H1 (cell line): ENCODE data around the gene CAMK2N2. TPM values are rescaled to one million over a fixed set of nuclear protein-coding genes. Genes with fewer than 3 reads are reported as not detected.

Source experiments
- CTCF ChIA-PET: fragments of 300-600 bp; sonication (Branson Sonifier 250); formaldehyde crosslinking; loops from one replicate; lab custom pipeline; 2021; ENCODE audit not compliant: partially characterized antibody; lab: Charles Lee
- POLR2A ChIA-PET: fragments of 300-600 bp; sonication (Branson Sonifier 250); formaldehyde crosslinking; loops from one replicate; lab custom pipeline; 2021; ENCODE audit warnings: inconsistent platforms; ENCODE audit not compliant: partially characterized antibody; lab: Charles Lee
- DNase-seq, 2 experiments: peaks; one replicate each; pipeline versions ENCODE4 v3.0.0 to v3.0.0-alpha.2; 2010 to 2022; ENCODE audit warnings: low spot score in 2 of 2, low read depth in 1 of 2, mixed read lengths in 1 of 2
- FAIRE-seq: peaks from 2 replicates; lab custom pipeline; 2011; peaks lifted over from hg19 to GRCh38; lab: Jason Lieb, UNC
- H2AFZ ChIP-seq: 2 replicates; pipeline ENCODE4 v1.8.1; 2012; ENCODE audit warnings: low read length, inconsistent platforms
- H2AK5ac ChIP-seq: 2 replicates; pipeline ENCODE4 v1.6.1; 2013; ENCODE audit warnings: low read depth, low read length
- H2BK120ac ChIP-seq: replicated peaks from 2 replicates; pipeline ENCODE3; 2013; ENCODE audit warnings: low read depth, low read length, inconsistent platforms
- H2BK12ac ChIP-seq: 2 replicates; pipeline ENCODE4 v1.6.1; 2013; ENCODE audit warnings: low read depth, low read length
- H2BK15ac ChIP-seq: 2 replicates; pipeline ENCODE4 v1.6.1; 2013; ENCODE audit warnings: low read length
- H2BK20ac ChIP-seq: 2 replicates; pipeline ENCODE4 v1.6.1; 2013; ENCODE audit warnings: low read length
- H2BK5ac ChIP-seq: 2 replicates; pipeline ENCODE4 v1.6.1; 2013; ENCODE audit warnings: low read depth, low read length
- H3K14ac ChIP-seq: 2 replicates; pipeline ENCODE4 v1.6.1; 2013; ENCODE audit warnings: inconsistent platforms; ENCODE audit not compliant: insufficient read length
- H3K18ac ChIP-seq: 2 replicates; pipeline ENCODE4 v1.6.1; 2013; ENCODE audit warnings: low read length; ENCODE audit errors: extremely low read depth
- H3K23ac ChIP-seq: 2 replicates; pipeline ENCODE4 v1.6.1; 2013; ENCODE audit warnings: inconsistent platforms; ENCODE audit not compliant: insufficient read length
- H3K23me2 ChIP-seq: 2 replicates; pipeline ENCODE4 v1.6.1; 2013; ENCODE audit warnings: low read depth, low read length
- H3K27ac ChIP-seq: 2 replicates; pipeline ENCODE4 v1.6.1; 2011; ENCODE audit warnings: low read depth, low read length, inconsistent platforms
- H3K27me3 ChIP-seq, 4 experiments: replicated peaks in 1 of 4; 1 replicate in 1 of 4; 2 replicates in 3 of 4; pipeline versions ENCODE4 v1.6.1 to v1.8.1; 2011 to 2013; ENCODE audit warnings: low read length in 3 of 4, mild to moderate bottlenecking in 3 of 4, inconsistent platforms in 2 of 4, mixed read lengths in 2 of 4, moderate library complexity in 1 of 4; ENCODE audit not compliant: control insufficient read depth in 3 of 4, insufficient read depth in 3 of 4; ENCODE audit errors: extremely low read depth in 1 of 4
- H3K36me3 ChIP-seq, 4 experiments: 2 replicates each; pipeline versions ENCODE4 v1.6.1 to v1.8.1; 2011 to 2013; ENCODE audit warnings: mild to moderate bottlenecking in 4 of 4, low read length in 3 of 4, moderate library complexity in 2 of 4, control low read depth in 1 of 4, inconsistent platforms in 1 of 4; ENCODE audit not compliant: insufficient read depth in 4 of 4, control insufficient read depth in 2 of 4
- H3K4ac ChIP-seq: replicated peaks from 2 replicates; pipeline ENCODE3; 2013; ENCODE audit warnings: low read length, low read depth, mixed read lengths, inconsistent platforms; ENCODE audit not compliant: insufficient read length
- H3K4me1 ChIP-seq, 4 experiments: replicated peaks in 1 of 4; 1 replicate in 1 of 4; 2 replicates in 3 of 4; pipeline versions ENCODE4 v1.6.1 to v1.8.1; 2011 to 2013; ENCODE audit warnings: low read length in 3 of 4, inconsistent platforms in 2 of 4, mixed read lengths in 1 of 4; ENCODE audit not compliant: insufficient read depth in 4 of 4, control insufficient read depth in 3 of 4
- H3K4me2 ChIP-seq, 2 experiments: 2 replicates each; pipeline versions ENCODE4 v1.6.1 to v1.8.1; 2011 to 2013; ENCODE audit warnings: low read depth in 2 of 2, low read length in 2 of 2, control low read depth in 1 of 2, inconsistent platforms in 1 of 2, mild to moderate bottlenecking in 1 of 2; ENCODE audit not compliant: insufficient read depth in 1 of 2
- H3K4me3 ChIP-seq, 4 experiments: fragments of 200-600, 300-600 bp in 1 of 4; sonication (generic), shearing (Covaris generic), sonication (Bioruptor Twin) in 1 of 4; 2 replicates each; pipeline versions ENCODE4 v1.5.1 to v1.8.1; 2011 to 2016; ENCODE audit warnings: low read length in 4 of 4, low read depth in 3 of 4, control low read depth in 2 of 4, inconsistent platforms in 2 of 4, mild to moderate bottlenecking in 2 of 4, mixed read lengths in 1 of 4, moderate library complexity in 1 of 4; ENCODE audit not compliant: insufficient read depth in 2 of 4; ENCODE audit errors: extremely low read depth in 1 of 4
- H3K56ac ChIP-seq: replicated peaks from 2 replicates; pipeline ENCODE3; 2013; ENCODE audit warnings: low read depth, mild to moderate bottlenecking, mixed read lengths, low read length, inconsistent platforms; ENCODE audit not compliant: insufficient read length
- H3K79me1 ChIP-seq: 2 replicates; pipeline ENCODE4 v1.6.1; 2013; ENCODE audit warnings: low read depth, low read length, control low read depth
- H3K79me2 ChIP-seq, 2 experiments: 2 replicates each; pipeline versions ENCODE4 v1.6.1 to v1.8.1; 2012 to 2013; ENCODE audit warnings: low read length in 2 of 2, mild to moderate bottlenecking in 2 of 2, inconsistent platforms in 1 of 2; ENCODE audit not compliant: insufficient read depth in 2 of 2, control insufficient read depth in 1 of 2
- H3K9ac ChIP-seq, 4 experiments: replicated peaks in 1 of 4; 1 replicate in 1 of 4; 2 replicates in 3 of 4; pipeline versions ENCODE4 v1.6.1 to v1.8.1; 2011 to 2013; ENCODE audit warnings: low read depth in 3 of 4, low read length in 3 of 4, control low read depth in 2 of 4, mild to moderate bottlenecking in 2 of 4, moderate library complexity in 2 of 4, inconsistent platforms in 1 of 4; ENCODE audit errors: extremely low read depth in 1 of 4
- H3K9me3 ChIP-seq, 2 experiments: 2 replicates each; pipeline versions ENCODE4 v1.6.1 to v1.8.1; 2012 to 2013; ENCODE audit warnings: mild to moderate bottlenecking in 2 of 2, moderate library complexity in 2 of 2, control low read depth in 1 of 2, inconsistent platforms in 1 of 2, low read depth in 1 of 2, low read length in 1 of 2, mixed read lengths in 1 of 2; ENCODE audit not compliant: insufficient read depth in 2 of 2
- H4K20me1 ChIP-seq, 2 experiments: replicated peaks in 1 of 2; 2 replicates each; pipeline versions ENCODE3 to v1.8.1; 2011 to 2013; ENCODE audit warnings: inconsistent platforms in 2 of 2, low read length in 2 of 2, mild to moderate bottlenecking in 1 of 2; ENCODE audit not compliant: insufficient read depth in 2 of 2, control insufficient read depth in 1 of 2
- H4K5ac ChIP-seq: 2 replicates; pipeline ENCODE4 v1.6.1; 2013; ENCODE audit warnings: low read length, low read depth, mixed read lengths, inconsistent platforms; ENCODE audit not compliant: insufficient read length
- H4K8ac ChIP-seq: 2 replicates; pipeline ENCODE4 v1.8.0; 2013; ENCODE audit warnings: mild to moderate bottlenecking, moderate library complexity, low read length, inconsistent platforms; ENCODE audit not compliant: insufficient read depth; ENCODE audit errors: extremely low read depth
- H4K91ac ChIP-seq: replicated peaks from 2 replicates; pipeline ENCODE3; 2013; ENCODE audit warnings: low read length, mixed read lengths, inconsistent platforms; ENCODE audit not compliant: insufficient read length
- BACH1 ChIP-seq: IDR thresholded peaks from 2 replicates; pipeline ENCODE4 v1.6.1; 2012; ENCODE audit warnings: low read length, improper control_type of control experiment
- CREB1 ChIP-seq: IDR thresholded peaks from 2 replicates; pipeline ENCODE4 v1.6.1; 2012; ENCODE audit warnings: inconsistent platforms
- HDAC6 ChIP-seq: IDR thresholded peaks from one replicate; pipeline ENCODE4 v1.7.1; 2012; ENCODE audit warnings: low read depth, mild to moderate bottlenecking, inconsistent platforms, low read length, moderate library complexity
- NANOG ChIP-seq: IDR thresholded peaks from 2 replicates; pipeline ENCODE4 v1.6.1; 2011; ENCODE audit warnings: low read length, low read depth, mild to moderate bottlenecking, inconsistent platforms; ENCODE audit not compliant: insufficient read depth, poor library complexity, severe bottlenecking
- PHF8 ChIP-seq: fragments of 200-600 bp; sonication (generic); conservative IDR thresholded peaks from 2 replicates; pipeline ENCODE4 v1.7.1; 2012; ENCODE audit warnings: low read depth, mild to moderate bottlenecking, inconsistent platforms, low read length, moderate library complexity
- RBBP5 ChIP-seq: IDR thresholded peaks from 2 replicates; pipeline ENCODE4 v1.7.1; 2012; ENCODE audit warnings: low read depth, mild to moderate bottlenecking, inconsistent platforms, low read length, moderate library complexity, borderline replicate concordance
- SAP30 ChIP-seq: fragments of 300-600 bp; sonication (generic); IDR thresholded peaks from 2 replicates; pipeline ENCODE4 v1.7.1; 2012; ENCODE audit warnings: low read length, moderate library complexity, mild to moderate bottlenecking, inconsistent platforms; ENCODE audit not compliant: insufficient read depth, insufficient replicate concordance
- SIN3A ChIP-seq, 2 experiments: IDR thresholded peaks in 1 of 2; conservative IDR thresholded peaks in 1 of 2; 2 replicates each; pipeline ENCODE4 v1.6.1; 2011 to 2012; ENCODE audit warnings: low read length in 2 of 2, improper control_type of control experiment in 1 of 2, low read depth in 1 of 2, mild to moderate bottlenecking in 1 of 2
- TBP ChIP-seq: IDR thresholded peaks from 2 replicates; pipeline ENCODE4 v1.6.1; 2011; ENCODE audit warnings: low read depth, low read length, improper control_type of control experiment
- TCF12 ChIP-seq: IDR thresholded peaks from 2 replicates; pipeline ENCODE4 v1.6.1; 2011; ENCODE audit warnings: low read depth, mild to moderate bottlenecking, low read length
- WGBS, 2 experiments: shearing (Covaris generic) in 1 of 2; methylation state at CpG; one replicate each; pipeline versions ENCODE4 v1.1.6 to v1.1.7; 2013 to 2015; ENCODE audit warnings: low lambda C conversion rate in 2 of 2, mixed read lengths in 2 of 2, inconsistent platforms in 1 of 2, low coverage in 1 of 2, missing lambda C conversion rate in 1 of 2; ENCODE audit not compliant: insufficient replicate concordance in 2 of 2, insufficient coverage in 1 of 2, insufficient read length in 1 of 2; ENCODE audit errors: extremely low coverage in 1 of 2, missing lambda C conversion rate in 1 of 2; 5-methylcytosine and 5-hydroxymethylcytosine counted together
- polyA plus RNA-seq, 7 experiments: library from polyadenylated mRNA; depleted of rRNA in 3 of 7; stranded (reverse) in 5 of 7; unstranded in 2 of 7; fragments of >200 nt in 5 of 7; fragments of 200-250 nt in 2 of 7; gene quantifications; 1 replicate in 5 of 7; 2 replicates in 1 of 7; 4 replicates in 1 of 7; pipeline versions ENCODE4 v1.2.1 to v1.2.3, GENCODE V29; 2011 to 2013; ENCODE audit warnings: missing spikeins in 2 of 7, mixed read lengths in 2 of 7
- total RNA-seq: library from RNA; stranded (reverse); fragmentation: NEBNext Ultra II Directional; extraction: Animal tissue kit (Norgen Biotek cat#: 25700); gene quantifications from 2 replicates; pipeline ENCODE4 v1.2.1, GENCODE V29; 2021

CAMK2N2 gene
- total and polyA plus RNA-seq, 2 of the 8 experiments (the other 6 are each of a cell fraction or from before 2014, with no cell fraction given), result 4.0 to 17.7 TPM

DNA sequence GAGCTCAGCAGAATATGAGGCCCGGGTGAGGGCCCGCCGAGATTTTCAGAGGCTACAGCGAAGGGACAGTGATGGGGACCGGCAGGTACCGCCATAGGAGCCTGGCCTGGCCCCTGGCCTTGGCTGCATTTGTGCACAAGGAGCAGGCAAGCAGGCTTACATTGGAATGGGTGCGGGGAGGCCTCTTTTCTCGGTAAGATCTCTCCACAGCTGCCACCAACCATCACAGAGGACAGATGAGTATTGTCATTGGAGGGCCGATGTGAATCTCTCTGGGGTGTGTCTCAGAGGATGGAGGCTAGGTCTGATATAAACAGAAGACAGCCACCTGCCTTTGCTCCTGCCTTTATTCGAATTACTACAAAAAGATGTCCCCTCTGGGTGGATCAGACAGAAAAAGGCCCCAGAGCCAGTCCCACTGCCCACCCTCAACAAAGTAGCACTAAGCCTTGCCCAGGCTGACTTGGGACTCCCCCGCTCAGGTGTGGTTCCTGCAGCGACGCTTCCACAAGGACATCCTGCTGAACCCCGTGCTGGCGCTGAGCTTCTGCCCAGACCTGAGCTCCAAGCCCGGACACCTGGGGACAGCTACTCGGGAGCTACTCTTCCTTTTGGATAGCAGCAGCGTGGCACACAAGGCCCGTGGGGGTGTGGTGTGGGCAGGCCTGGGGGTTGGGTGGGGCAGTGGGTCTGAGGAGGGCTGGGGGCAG, 26.5 kb downstream of the CAMK2N2 start:
- Histone ChIP-seq H2BK20ac (no peak overlapping the region), H3K9ac (no peak overlapping the region), H3K36me3 (peaks cover 0 to 8% (median 0%) of the 10 kb centered on the region in 4 experiments; a peak in 1 of 8 replicates), H3K23me2 (peaks cover 4% of the 10 kb centered on the region; the same call in 1 of the 2 replicates), H2AK5ac (no peak overlapping the region), H3K79me2 (no peaks in the 10 kb centered on the region), H3K23ac (no peak overlapping the region), H3K27ac (no peak overlapping the region), H3K4ac (no peak overlapping the region), H3K4me3 (no peak overlapping the region), H4K91ac (no peak overlapping the region), H3K18ac (no peak overlapping the region), H3K9me3 (no peaks in the 10 kb centered on the region), H3K14ac (no peak overlapping the region), H2AFZ (no peak overlapping the region), H2BK120ac (no peak overlapping the region), H2BK5ac (no peak overlapping the region), H2BK15ac (no peak overlapping the region), H3K4me2 (no peak overlapping the region), H3K79me1 (no peaks in the 10 kb centered on the region), H3K56ac (no peak overlapping the region), H4K8ac (peak overlapping the region; percentile 76), H4K5ac (no peak overlapping the region), H3K27me3 (peaks cover 21 to 38% (median 33%) of the 10 kb centered on the region in 4 experiments), H2BK12ac (no peak overlapping the region), H4K20me1 (peaks cover 6 to 7% of the 10 kb centered on the region in 2 experiments), H3K4me1 (peaks cover 0 to 11% (median 2%) of the 10 kb centered on the region in 4 experiments; a peak in 3 of 7 replicates)
- FAIRE-seq (no peak), DNase-seq (no peak)
- POLR2A ChIA-PET, result interaction anchor here (1.0 kb wide), 1 partner anchor 12 kb away, joined by 3 read pairs; no protein-coding TSS in a partner anchor
- no peak for TF ChIP-seq BACH1
- no peak for TF ChIP-seq SIN3A (conservative IDR thresholded peaks at IDR 0.05 in 1 of 2, IDR thresholded peaks at IDR 0.05 in 1 of 2; ENCODE audit: low read depth in 1 of 2, low read length in 2 of 2)
- no peak for TF ChIP-seq SAP30
- TF ChIP-seq HDAC6, result no peak
- TF ChIP-seq TCF12, result no peak
- no peak for TF ChIP-seq PHF8
- TF ChIP-seq CREB1, result no peak
- no peak for TF ChIP-seq TBP
- TF ChIP-seq NANOG, result no peak
- no peak for TF ChIP-seq RBBP5
- 85% methylated on average over 19 of the region's 19 CpGs; no CpG with 5 or more reads in 1 of the 2 experiments for WGBS, 2 experiments
- CTCF ChIA-PET, result interaction anchor here (0.6 to 0.7 kb wide), 2 partner anchors 8 to 1000 kb away, joined by 3 read pairs; no protein-coding TSS in a partner anchor
